ENCODE measurements around the gene DEAF1. TPM values are rescaled to one million over a fixed set of nuclear protein-coding genes. Genes with fewer than 3 reads are reported as not detected.

Gene DEAF1
- polyA plus RNA-seq, 3 donors = 30.6 to 52.9 (median 43.5) TPM

DNA sequence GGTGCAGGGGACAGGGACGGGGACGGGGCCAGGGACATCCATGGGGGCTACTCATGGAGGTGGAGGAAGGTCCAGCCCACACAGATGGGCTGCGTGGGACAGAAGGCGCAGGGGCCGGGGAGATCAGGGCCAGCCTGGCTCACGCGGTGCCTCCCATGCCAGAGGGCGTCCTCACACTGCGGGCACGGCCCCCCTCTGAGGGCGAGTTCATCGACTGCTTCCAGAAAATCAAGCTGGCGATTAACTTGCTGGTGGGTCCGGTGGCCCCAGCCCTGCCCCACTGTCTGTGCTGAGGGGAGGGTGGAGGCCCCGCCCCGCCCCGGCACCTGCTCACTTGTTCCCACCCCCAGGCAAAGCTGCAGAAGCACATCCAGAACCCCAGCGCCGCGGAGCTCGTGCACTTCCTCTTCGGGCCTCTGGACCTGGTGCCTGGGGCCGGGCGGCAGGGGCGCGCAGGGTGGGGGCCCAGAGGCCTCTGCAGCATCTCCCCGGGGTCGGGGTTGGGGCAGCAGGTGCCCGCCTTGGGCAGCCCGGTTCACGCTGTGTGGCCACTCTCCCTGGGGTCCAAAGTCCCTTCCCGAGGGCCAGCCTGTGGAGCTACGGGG lies 26.8 kb upstream of the DEAF1 start:
- DNase-seq (ENCODE audit: low read depth in 3 of 3, low spot score in 2 of 3) = no peak

DNA sequence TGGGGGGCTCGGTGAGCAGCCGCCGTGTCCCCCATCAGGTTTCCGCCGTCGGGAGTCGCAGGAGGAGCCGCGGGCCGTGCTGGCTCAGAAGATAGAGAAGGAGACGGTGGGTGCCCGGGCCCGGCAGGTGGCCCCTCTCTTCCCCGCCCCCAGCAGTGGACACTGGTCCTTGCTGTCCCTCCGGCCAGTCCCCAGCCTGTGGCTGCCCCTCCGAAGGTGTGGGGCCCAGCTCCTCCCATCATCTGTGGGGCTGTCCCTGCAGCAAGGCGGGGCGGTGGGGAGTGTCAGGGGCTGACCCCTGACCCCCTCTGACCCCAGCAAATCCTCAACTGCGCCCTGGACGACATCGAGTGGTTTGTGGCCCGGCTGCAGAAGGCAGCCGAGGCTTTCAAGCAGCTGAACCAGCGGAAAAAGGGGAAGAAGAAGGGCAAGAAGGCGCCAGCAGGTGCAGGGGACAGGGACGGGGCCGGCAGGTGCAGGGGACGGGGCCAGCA lies 26.3 kb upstream of the DEAF1 start:
- no peak for DNase-seq (ENCODE audit: low read depth in 3 of 3, low spot score in 2 of 3)

DNA sequence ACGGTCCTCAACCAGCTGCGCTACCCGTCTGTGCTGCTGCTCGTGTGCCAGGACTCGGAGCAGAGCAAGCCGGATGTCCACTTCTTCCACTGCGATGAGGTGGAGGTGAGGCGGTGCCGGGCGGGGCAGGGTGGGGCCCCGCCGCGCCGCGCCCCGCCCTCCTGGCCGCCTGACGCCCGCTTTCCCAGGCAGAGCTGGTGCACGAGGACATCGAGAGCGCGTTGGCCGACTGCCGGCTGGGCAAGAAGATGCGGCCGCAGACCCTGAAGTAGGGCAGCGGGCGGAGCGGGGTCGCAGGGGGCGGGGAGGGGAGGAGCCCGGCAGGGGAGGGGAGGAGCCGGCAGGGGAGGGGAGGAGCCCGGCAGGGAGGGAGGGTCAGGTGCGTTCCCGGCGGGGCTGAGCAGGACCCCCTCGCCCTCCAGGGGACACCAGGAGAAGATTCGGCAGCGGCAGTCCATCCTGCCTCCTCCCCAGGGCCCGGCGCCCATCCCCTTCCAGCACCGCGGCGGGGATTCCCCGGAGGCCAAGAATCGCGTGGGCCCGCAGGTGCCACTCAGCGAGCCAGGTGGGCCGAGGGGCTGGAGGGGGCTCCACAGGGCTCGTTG lies 25.7 kb upstream of the DEAF1 start:
- no peak for DNase-seq (ENCODE audit: low read depth in 3 of 3, low spot score in 2 of 3)

- DNase-seq (ENCODE audit: low read depth in 3 of 3, low spot score in 2 of 3) = no peak
Observed at GRCh38 chr11:720017-720641, 25.1 kb upstream of the DEAF1 start.

GRCh38 chr11:719214-720016 lies 24.4 kb upstream of the DEAF1 start:
- DNase-seq (ENCODE audit: low read depth in 3 of 3, low spot score in 2 of 3) = no peak

DNA sequence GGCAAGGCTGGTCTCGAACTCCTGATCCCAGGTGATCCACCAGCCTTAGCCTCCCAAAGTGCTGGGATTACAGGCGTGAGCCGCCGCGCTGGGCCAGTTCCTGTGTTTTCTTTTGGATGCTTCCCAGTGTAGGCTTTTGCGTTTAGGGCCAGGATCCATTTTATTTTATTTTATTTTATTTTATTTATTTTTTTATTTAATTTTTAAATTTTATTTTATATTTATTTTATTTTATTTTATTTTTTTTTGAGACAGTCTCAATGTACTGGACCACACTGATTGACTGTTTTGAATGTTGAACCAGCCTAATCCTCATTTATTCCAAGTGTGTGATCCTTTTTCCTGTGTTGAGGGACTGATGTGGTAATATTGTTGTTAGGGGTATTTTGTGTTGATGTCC lies 19.4 kb upstream of the DEAF1 start:
- no peak for DNase-seq (ENCODE audit: low read depth in 3 of 3, low spot score in 2 of 3)

GRCh38 chr11:709109-709997 lies 14.3 kb upstream of the DEAF1 start:
- DNase-seq (ENCODE audit: low read depth in 3 of 3, low spot score in 2 of 3) = no peak

- DNase-seq (ENCODE audit: low read depth in 3 of 3, low spot score in 2 of 3) = no peak
Observed at GRCh38 chr11:708511-708910, 13.5 kb upstream of the DEAF1 start.

GRCh38 chr11:707817-708420 lies 12.9 kb upstream of the DEAF1 start:
- DNase-seq (ENCODE audit: low read depth in 3 of 3, low spot score in 2 of 3) = no peak

DNA sequence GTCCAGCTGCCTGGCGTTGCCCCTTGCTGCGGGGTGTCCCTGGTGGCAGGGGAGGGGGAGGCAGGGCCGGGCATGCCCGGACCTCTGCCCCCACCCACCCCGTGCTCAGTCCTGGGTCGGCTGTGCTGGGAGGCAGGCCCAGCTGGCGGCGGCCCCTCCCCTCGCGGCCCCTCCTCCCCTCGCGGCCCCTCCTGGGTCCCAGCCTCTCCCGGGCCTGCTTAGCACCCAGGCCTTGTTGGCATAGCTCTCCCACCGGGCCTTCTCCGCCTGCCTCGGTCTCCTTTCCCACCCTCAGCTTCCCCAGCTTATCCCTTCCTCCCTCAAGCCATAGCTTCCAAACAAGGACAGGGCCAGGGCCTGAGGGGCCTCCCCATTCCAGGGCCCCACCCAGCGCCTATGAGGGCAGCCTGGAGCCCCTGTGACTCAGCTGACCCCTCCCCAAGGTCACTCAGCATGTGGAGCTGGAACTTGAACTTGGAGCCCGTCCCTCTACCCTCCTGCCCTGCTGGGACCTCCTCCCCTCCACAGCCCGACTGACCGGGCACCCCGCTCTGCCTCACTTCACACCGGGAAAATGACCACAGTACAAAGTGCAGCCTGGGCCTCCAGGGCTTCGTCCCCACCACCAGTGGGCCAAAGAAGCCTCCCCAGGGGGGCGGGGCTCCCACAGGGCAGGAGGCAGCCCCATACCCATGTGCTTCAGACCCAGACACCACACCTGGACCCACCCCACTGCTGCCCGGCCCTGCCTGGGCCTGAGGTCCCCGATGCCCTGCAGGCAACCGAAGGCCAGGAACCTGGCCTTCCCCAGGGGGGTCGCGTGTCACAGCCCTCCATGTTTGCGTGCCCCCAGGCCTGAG lies 12.2 kb upstream of the DEAF1 start:
- DNase-seq (ENCODE audit: low read depth in 3 of 3, low spot score in 2 of 3) = no peak

- DNase-seq (ENCODE audit: low read depth in 3 of 3, low spot score in 2 of 3) = no peak
Observed at GRCh38 chr11:706439-706956, 11.5 kb upstream of the DEAF1 start.

GRCh38 chr11:705646-706438 lies 10.8 kb upstream of the DEAF1 start, which contains the start of gene EPS8L2:
Gene EPS8L2, plus strand, starts transcription at chr11:706231. Its CDS starts 3,177 bp downstream, at chr11:709408.
- DNase-seq (ENCODE audit: low read depth in 3 of 3, low spot score in 2 of 3) = no peak

DNA sequence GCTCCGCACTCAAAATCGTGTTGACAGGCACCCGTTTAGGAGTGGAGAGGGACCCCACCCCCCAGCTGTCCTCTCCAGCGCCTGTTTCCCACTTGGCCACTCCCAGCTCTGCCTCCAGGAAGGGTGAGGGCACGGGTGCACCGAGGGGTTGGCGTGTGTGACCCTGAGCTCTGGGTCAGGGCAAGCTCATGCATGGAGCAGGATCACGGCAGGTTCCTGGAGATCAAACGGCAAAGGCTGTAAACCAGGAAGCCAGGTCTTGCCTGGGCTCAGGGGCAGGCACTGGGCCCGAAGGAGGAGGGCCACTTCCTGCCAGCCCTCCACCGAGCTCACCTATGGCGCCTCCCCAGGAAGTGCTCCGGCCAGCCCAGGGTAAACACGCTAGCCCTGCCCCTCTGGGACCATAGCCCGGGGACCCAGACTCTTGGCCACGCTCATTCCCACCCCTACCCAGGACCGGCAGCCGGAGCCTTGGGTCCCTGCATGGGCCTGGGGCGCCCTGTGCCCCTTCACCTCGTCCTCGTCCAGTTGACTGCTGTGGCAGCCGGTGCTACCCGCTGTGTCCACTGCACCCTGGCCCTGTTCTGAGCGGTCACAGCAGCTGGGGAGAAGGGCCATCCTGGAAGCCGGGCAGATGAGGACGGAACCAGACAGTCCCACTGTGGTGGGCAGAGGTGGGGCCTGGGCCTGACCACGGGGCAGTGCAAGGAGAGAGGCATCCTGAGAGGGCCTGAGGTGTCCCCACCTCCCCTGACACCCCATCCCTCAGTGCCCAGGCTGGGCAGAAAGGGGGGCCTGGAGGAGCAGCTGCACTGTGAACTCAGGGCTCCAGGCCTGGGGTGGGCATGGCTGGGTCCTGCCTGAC lies 10.0 kb upstream of the DEAF1 start:
- no peak for DNase-seq (ENCODE audit: low read depth in 3 of 3, low spot score in 2 of 3)

DNA sequence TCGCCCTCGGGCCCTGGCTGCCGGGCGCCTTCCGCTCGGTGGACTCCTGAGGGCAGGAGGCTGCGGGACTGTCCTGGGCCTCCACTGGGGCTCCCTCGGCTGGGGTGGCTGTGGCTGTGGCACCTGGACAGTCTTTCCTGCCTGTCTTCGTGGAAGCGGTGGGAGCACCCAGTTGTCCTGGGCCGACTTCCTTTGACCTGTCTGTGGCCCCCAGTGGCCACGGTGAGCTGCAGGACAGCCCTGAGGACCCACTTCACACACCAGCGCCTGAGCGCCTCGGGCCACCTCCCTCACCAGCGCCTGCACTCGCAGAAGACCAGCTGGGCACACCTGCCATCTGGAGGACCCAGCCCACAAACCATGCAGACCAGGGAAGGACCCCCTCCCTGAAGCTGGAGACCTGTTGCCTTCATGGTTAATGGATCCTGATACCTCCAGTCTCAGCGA lies 9.2 kb upstream of the DEAF1 start:
- DNase-seq (ENCODE audit: low read depth in 3 of 3, low spot score in 2 of 3) = no peak

GRCh38 chr11:703506-703905 lies 8.5 kb upstream of the DEAF1 start:
- DNase-seq (ENCODE audit: low read depth in 3 of 3, low spot score in 2 of 3) = no peak

DNA sequence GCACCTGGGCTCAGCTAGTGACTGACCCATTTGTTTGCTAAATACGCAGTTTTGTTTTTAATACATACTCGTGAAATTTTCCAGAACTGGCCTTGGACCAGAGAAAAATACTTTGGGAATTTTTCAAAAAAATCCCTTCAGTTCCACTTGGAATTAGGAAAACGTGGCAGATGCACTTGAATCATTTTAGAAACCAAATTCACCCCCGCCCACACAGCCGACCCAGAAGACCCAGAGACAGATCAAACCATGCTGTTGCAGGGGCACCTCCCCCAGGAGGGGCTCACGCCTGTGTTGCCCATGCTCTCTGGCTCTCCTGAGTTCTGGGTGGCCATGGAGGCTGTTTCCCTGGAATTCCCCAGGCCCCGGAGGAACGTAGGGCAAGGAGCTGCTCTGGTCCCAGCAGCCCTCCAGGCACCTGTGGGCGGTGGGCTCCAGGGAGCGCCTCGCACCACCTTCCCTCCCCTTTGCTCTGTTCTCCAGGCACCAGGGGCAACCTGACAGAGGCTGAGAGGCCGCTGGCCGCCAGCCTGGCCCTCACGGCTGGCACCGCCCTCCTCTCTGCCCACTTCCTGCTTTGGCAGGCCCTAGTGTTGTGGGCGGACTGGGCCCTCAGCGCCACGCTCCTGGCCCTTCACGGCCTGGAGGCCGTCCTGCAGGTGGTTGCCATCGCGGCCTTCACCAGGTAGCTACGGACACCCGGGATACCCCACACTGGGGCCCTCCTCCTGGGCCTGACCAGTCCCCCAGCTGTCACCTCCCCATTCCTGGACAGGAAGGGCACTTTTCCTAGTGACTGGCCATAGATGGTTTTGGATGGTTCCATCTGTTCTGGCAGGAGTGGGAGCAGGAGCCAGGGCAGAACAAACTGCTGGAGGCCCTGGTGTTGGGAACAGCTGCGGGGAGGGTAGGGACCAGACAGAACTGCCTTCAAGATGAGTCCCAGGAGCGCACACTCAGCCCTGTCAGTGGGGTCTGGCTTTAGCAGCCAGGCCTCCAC lies 7.7 kb upstream of the DEAF1 start:
- DNase-seq (ENCODE audit: low read depth in 3 of 3, low spot score in 2 of 3) = no peak

Measured in right renal cortex interstitium (tissue), 3 donors.